ENCODE results near the gene ACTR3C. TPM values are rescaled to one million over a fixed set of nuclear protein-coding genes. Genes with fewer than 3 reads are reported as not detected.

ACTR3C gene
- total and polyA plus RNA-seq, 2 of the 13 experiments (the other 11 are each of a cell fraction or from before 2014, with no cell fraction given): 3.8 to 7.5 TPM

DNA sequence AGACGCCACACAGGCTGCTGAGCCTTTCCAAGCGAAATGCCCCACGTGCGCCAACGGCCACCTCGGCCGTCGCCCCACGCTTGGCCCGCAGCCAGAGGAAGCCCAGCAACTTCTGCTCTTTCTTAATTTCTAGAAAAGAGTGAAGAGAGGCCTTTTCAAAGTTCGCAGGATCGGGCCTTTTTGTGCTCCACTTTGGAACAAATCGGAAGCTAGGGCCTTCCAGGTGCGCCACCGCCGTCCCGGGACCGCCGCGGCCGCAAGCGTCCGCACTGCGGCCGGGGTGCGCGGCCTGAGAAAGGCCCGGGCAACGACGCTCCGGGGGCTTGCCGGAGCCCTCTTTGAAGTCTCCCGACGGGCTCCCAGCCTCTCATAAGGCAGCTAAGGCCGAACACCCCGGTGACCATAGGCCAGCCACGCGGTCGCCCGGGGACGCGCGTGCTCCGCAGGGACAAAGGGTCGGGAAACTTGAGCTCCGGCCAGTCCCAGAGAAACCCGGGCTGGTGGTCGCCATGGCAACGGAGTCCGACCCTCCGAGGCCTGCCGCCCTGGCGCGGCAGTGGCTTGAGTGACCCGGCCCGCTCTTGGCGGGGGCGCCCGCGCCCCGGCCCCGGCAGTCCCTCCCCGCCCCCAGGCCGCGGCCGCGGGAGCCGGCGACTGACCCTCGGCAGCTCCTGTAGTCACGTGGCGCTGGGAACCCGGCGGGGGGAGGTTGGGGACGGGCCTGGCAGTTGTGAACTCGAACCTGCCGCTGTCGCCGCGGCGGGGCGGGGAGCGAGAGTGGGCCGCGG is 44.9 kb upstream of the ACTR3C start, which contains the start of gene REPIN1 (continued):
- TF ChIP-seq, protein P1, sequence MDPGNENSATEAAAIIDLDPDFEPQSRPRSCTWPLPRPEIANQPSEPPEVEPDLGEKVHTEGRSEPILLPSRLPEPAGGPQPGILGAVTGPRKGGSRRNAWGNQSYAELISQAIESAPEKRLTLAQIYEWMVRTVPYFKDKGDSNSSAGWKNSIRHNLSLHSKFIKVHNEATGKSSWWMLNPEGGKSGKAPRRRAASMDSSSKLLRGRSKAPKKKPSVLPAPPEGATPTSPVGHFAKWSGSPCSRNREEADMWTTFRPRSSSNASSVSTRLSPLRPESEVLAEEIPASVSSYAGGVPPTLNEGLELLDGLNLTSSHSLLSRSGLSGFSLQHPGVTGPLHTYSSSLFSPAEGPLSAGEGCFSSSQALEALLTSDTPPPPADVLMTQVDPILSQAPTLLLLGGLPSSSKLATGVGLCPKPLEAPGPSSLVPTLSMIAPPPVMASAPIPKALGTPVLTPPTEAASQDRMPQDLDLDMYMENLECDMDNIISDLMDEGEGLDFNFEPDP (CRISPR knock-in tag; conservative IDR thresholded peaks at IDR 0.05): 0 out of 2 replicates have a peak, but pooled peaks have one; percentile 81
- TF ChIP-seq ZNF589 (CRISPR knock-in tag; conservative IDR thresholded peaks at IDR 0.05): peak; percentile 45; the same call in 1 of the 2 replicates
- peak; percentile 94 for TF ChIP-seq DMAP1 (CRISPR knock-in tag; IDR thresholded peaks at IDR 0.05)
- no peak for TF ChIP-seq PHB2 (IDR thresholded peaks at IDR 0.05; ENCODE audit: partially characterized antibody)
- 0 out of 2 replicates have a peak, but pooled peaks have one; percentile 18 for TF ChIP-seq ZNF660 (CRISPR knock-in tag; IDR thresholded peaks at IDR 0.05; ENCODE audit: borderline replicate concordance, low read depth)
- peak; percentile 50; the same call in 1 of the 2 replicates for TF ChIP-seq NAIF1 (CRISPR knock-in tag; IDR thresholded peaks at IDR 0.05; ENCODE audit: borderline replicate concordance)
- TF ChIP-seq NR2C2 (CRISPR knock-in tag; IDR thresholded peaks at IDR 0.05; ENCODE audit: borderline replicate concordance): peak; percentile 76; the same call in 1 of the 2 replicates
- no peak for TF ChIP-seq NCOA5 (CRISPR knock-in tag; IDR thresholded peaks at IDR 0.05)
- TF ChIP-seq MEIS1 (CRISPR knock-in tag; IDR thresholded peaks at IDR 0.05; ENCODE audit: borderline replicate concordance): peak; percentile 66; the same call in 1 of the 2 replicates
- TF ChIP-seq XBP1 (CRISPR knock-in tag; IDR thresholded peaks at IDR 0.05): no peak
- TF ChIP-seq, protein P2, sequence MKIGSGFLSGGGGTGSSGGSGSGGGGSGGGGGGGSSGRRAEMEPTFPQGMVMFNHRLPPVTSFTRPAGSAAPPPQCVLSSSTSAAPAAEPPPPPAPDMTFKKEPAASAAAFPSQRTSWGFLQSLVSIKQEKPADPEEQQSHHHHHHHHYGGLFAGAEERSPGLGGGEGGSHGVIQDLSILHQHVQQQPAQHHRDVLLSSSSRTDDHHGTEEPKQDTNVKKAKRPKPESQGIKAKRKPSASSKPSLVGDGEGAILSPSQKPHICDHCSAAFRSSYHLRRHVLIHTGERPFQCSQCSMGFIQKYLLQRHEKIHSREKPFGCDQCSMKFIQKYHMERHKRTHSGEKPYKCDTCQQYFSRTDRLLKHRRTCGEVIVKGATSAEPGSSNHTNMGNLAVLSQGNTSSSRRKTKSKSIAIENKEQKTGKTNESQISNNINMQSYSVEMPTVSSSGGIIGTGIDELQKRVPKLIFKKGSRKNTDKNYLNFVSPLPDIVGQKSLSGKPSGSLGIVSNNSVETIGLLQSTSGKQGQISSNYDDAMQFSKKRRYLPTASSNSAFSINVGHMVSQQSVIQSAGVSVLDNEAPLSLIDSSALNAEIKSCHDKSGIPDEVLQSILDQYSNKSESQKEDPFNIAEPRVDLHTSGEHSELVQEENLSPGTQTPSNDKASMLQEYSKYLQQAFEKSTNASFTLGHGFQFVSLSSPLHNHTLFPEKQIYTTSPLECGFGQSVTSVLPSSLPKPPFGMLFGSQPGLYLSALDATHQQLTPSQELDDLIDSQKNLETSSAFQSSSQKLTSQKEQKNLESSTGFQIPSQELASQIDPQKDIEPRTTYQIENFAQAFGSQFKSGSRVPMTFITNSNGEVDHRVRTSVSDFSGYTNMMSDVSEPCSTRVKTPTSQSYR (CRISPR knock-in tag; IDR thresholded peaks at IDR 0.05; ENCODE audit: borderline replicate concordance): peak; percentile 89
- peak; percentile 76; the same call in 1 of the 2 replicates for TF ChIP-seq ZNF879 (CRISPR knock-in tag; IDR thresholded peaks at IDR 0.05)
- TF ChIP-seq SALL2 (CRISPR knock-in tag; IDR thresholded peaks at IDR 0.05): peak; percentile 91
- TF ChIP-seq, protein P3, sequence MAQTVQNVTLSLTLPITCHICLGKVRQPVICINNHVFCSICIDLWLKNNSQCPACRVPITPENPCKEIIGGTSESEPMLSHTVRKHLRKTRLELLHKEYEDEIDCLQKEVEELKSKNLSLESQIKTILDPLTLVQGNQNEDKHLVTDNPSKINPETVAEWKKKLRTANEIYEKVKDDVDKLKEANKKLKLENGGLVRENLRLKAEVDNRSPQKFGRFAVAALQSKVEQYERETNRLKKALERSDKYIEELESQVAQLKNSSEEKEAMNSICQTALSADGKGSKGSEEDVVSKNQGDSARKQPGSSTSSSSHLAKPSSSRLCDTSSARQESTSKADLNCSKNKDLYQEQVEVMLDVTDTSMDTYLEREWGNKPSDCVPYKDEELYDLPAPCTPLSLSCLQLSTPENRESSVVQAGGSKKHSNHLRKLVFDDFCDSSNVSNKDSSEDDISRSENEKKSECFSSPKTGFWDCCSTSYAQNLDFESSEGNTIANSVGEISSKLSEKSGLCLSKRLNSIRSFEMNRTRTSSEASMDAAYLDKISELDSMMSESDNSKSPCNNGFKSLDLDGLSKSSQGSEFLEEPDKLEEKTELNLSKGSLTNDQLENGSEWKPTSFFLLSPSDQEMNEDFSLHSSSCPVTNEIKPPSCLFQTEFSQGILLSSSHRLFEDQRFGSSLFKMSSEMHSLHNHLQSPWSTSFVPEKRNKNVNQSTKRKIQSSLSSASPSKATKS (CRISPR knock-in tag; IDR thresholded peaks at IDR 0.05): no peak; the same call in 1 of the 2 replicates
- TF ChIP-seq ZNF781 (CRISPR knock-in tag; IDR thresholded peaks at IDR 0.05; ENCODE audit: borderline replicate concordance, not compliant biosample characterization): no peak
- TF ChIP-seq RFX3 (CRISPR knock-in tag; IDR thresholded peaks at IDR 0.05): peak; percentile 81
- peak; percentile 68 for TF ChIP-seq KMT2A (CRISPR knock-in tag; IDR thresholded peaks at IDR 0.05)
- no peak for TF ChIP-seq ZNF460 (CRISPR knock-in tag; IDR thresholded peaks at IDR 0.05; ENCODE audit: borderline replicate concordance)
- peak; percentile 50; the same call in 1 of the 2 replicates for TF ChIP-seq ZSCAN22 (CRISPR knock-in tag; IDR thresholded peaks at IDR 0.05)
- TF ChIP-seq THAP11 (CRISPR knock-in tag; IDR thresholded peaks at IDR 0.05): peak; percentile 85
- TF ChIP-seq, protein P4, sequence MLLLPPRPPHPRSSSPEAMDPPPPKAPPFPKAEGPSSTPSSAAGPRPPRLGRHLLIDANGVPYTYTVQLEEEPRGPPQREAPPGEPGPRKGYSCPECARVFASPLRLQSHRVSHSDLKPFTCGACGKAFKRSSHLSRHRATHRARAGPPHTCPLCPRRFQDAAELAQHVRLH (CRISPR knock-in tag; IDR thresholded peaks at IDR 0.05; ENCODE audit: borderline replicate concordance, low read depth): no peak
- no peak for TF ChIP-seq SOX13 (IDR thresholded peaks at IDR 0.05)
- TF ChIP-seq SOX13 (CRISPR knock-in tag; conservative IDR thresholded peaks at IDR 0.05 in 1 of 2, IDR thresholded peaks at IDR 0.05 in 1 of 2): no peak

All from HepG2 (cell line).